Gastrocnemius medialis (tissue), 4 donors: ENCODE measurements around the gene PDLIM3. TPM values are rescaled to one million over a fixed set of nuclear protein-coding genes. Genes with fewer than 3 reads are reported as not detected.

Experiments used
- ATAC-seq, 2 donors: fragments of 150-250 bp; one replicate each; pipeline ENCODE4 v1.9.1; 2016
- DNase-seq, 2 donors: peaks; one replicate each; pipeline ENCODE4 v3.0.0-alpha.2; 2019
- H3K27ac ChIP-seq, 4 donors: fragments of 200-600 bp; sonication (generic); 1 replicate in 1 of 4; 2 replicates in 3 of 4; pipeline ENCODE4 v1.5.1; 2016 to 2018; ENCODE audit warnings: mild to moderate bottlenecking in 2 of 4, moderate library complexity in 1 of 4
- H3K27me3 ChIP-seq, 3 donors: fragments of 200-600 bp; sonication (generic) in 2 of 3; 1 replicate in 1 of 3; 2 replicates in 2 of 3; pipeline versions ENCODE4 v1.5.1 to v1.6.0; 2016 to 2019; ENCODE audit warnings: mild to moderate bottlenecking in 1 of 3, moderate library complexity in 1 of 3
- H3K36me3 ChIP-seq, 2 donors: fragments of 200-600 bp; sonication (generic) in 1 of 2; one replicate each; pipeline ENCODE4 v1.5.1; 2017 to 2018
- H3K4me1 ChIP-seq, 2 donors: fragments of 200-600 bp; sonication (generic) in 1 of 2; one replicate each; pipeline ENCODE4 v1.5.1; 2016 to 2017; ENCODE audit warnings: mild to moderate bottlenecking in 2 of 2
- H3K4me3 ChIP-seq, 4 donors: fragments of 200-600 bp; sonication (generic) in 3 of 4; 1 replicate in 1 of 4; 2 replicates in 3 of 4; pipeline ENCODE4 v1.5.1; 2016 to 2019; ENCODE audit warnings: mild to moderate bottlenecking in 2 of 4
- H3K9me3 ChIP-seq, 3 donors: fragments of 200-600 bp; sonication (generic) in 2 of 3; 1 replicate in 1 of 3; 2 replicates in 2 of 3; pipeline ENCODE4 v1.5.1; 2016 to 2019
- CTCF ChIP-seq, 5 experiments: fragments of 450-650 bp in 3 of 5; fragments of 200-600 bp in 2 of 5; sonication (generic) in 2 of 5; IDR thresholded peaks in 4 of 5; conservative IDR thresholded peaks in 1 of 5; 1 replicate in 4 of 5; 2 replicates in 1 of 5; pipeline ENCODE4 v1.5.1; 2016 to 2019; ENCODE audit warnings: antibody characterized with exemption in 5 of 5, mild to moderate bottlenecking in 3 of 5, moderate library complexity in 3 of 5
- POLR2A ChIP-seq, 2 donors: fragments of 450-650 bp; IDR thresholded peaks; one replicate each; pipeline ENCODE4 v1.6.1; 2017; ENCODE audit warnings: antibody characterized with exemption in 2 of 2, mild to moderate bottlenecking in 2 of 2, moderate library complexity in 2 of 2
- in situ Hi-C, 4 donors: fragments of 200-750 bp; cut with MboI; loops; one replicate each; pipeline versions ENCODE4 v1.15.0 to v1.8.0; 2017; ENCODE audit warnings: low sequenced_read_pairs in 4 of 4
- intact Hi-C: fragments of 100-400 bp; cut with DNase I; formaldehyde crosslinking; loops from one replicate; pipeline ENCODE4 v1.15.1; 2023; ENCODE audit warnings: low total_unique reads
- total RNA-seq, 4 donors: library from RNA; depleted of rRNA; stranded (reverse); fragments of >200 nt; gene quantifications; one replicate each; pipeline versions ENCODE4 v1.1.0 to v1.2.3, GENCODE V29; 2016

Gene PDLIM3
- total RNA-seq: 1,000 to 10,000 TPM; 1,062 to 7,224 (median 2,598) TPM

GRCh38 chr4:185534866-185535611 is at the start of gene PDLIM3:
Gene PDLIM3, minus strand, starts transcription at chr4:185535507. Its CDS starts 73 bp downstream, at chr4:185535434.
- H3K27me3 ChIP-seq: no peaks in the 10 kb centered on the region
- H3K36me3 ChIP-seq: peaks cover 0 to 9% of the 10 kb centered on the region in 2 donors
- H3K4me1 ChIP-seq: peaks cover 26 to 34% of the 10 kb centered on the region in 2 donors
- in situ Hi-C loops: no loop called here
- peak within 1 kb of the TSS; percentile 89 to 98 (median 96) for H3K27ac ChIP-seq
- no peaks in the 10 kb centered on the region for H3K9me3 ChIP-seq
- intact Hi-C loops: loop anchor here (1.0 to 10.0 kb wide), 2 partner anchors 32 to 1190 kb away; no protein-coding TSS in a partner anchor
- TF ChIP-seq CTCF (IDR thresholded peaks at IDR 0.05 in 4 of 5, conservative IDR thresholded peaks at IDR 0.05 in 1 of 5): peak in 1 of 5 experiments; percentile 12
- peak; percentile 99 to 100 for TF ChIP-seq POLR2A (IDR thresholded peaks at IDR 0.05)
- ATAC-seq (peak; percentile 51 to 57), DNase-seq (no peak)
- peak within 1 kb of the TSS; percentile 74 to 81 (median 80) for H3K4me3 ChIP-seq

- H3K27ac ChIP-seq: peak overlapping the region; percentile 81 to 92 (median 87)
- DNase-seq (no peak), ATAC-seq (no peak)
- H3K9me3 ChIP-seq: no peaks in the 10 kb centered on the region
- no peak overlapping the region for H3K4me3 ChIP-seq
- H3K36me3 ChIP-seq: no peaks in the 10 kb centered on the region
- peaks cover 18 to 19% of the 10 kb centered on the region in 2 donors for H3K4me1 ChIP-seq
- intact Hi-C loops (no loop called here), in situ Hi-C loops (loop anchor here (10.0 to 25.0 kb wide), 3 partner anchors 69 to 772 kb away; no protein-coding TSS in a partner anchor)
- H3K27me3 ChIP-seq: no peaks in the 10 kb centered on the region
- no peak for TF ChIP-seq POLR2A (IDR thresholded peaks at IDR 0.05)
- no peak for TF ChIP-seq CTCF (IDR thresholded peaks at IDR 0.05 in 4 of 5, conservative IDR thresholded peaks at IDR 0.05 in 1 of 5)
Observed at GRCh38 chr4:185583813-185584212, 48.5 kb upstream of the PDLIM3 start.

- DNase-seq (peak; percentile 76 to 80), ATAC-seq (peak; percentile 88 to 92)
- no peaks in the 10 kb centered on the region for H3K36me3 ChIP-seq
- H3K27me3 ChIP-seq: no peaks in the 10 kb centered on the region
- no peaks in the 10 kb centered on the region for H3K9me3 ChIP-seq
- intact Hi-C loops (no loop called here), in situ Hi-C loops (loop anchor here (10.0 to 25.0 kb wide), 3 partner anchors 68 to 771 kb away; no protein-coding TSS in a partner anchor)
- H3K4me3 ChIP-seq: peak overlapping the region in 1 of 4 donors; percentile 10
- TF ChIP-seq CTCF (IDR thresholded peaks at IDR 0.05 in 4 of 5, conservative IDR thresholded peaks at IDR 0.05 in 1 of 5): no peak
- peak in 1 of 2 donors; percentile 57 for TF ChIP-seq POLR2A (IDR thresholded peaks at IDR 0.05)
- H3K27ac ChIP-seq: peak overlapping the region; percentile 81 to 92 (median 87)
- H3K4me1 ChIP-seq: peaks cover 15 to 19% of the 10 kb centered on the region in 2 donors
Observed at GRCh38 chr4:185582651-185583400, 47.5 kb upstream of the PDLIM3 start.

GRCh38 chr4:185580699-185581098 is 45.4 kb upstream of the PDLIM3 start:
- Histone ChIP-seq H3K4me3 (no peak overlapping the region), H3K27ac (peak overlapping the region; percentile 81 to 92 (median 87)), H3K36me3 (no peaks in the 10 kb centered on the region), H3K4me1 (peaks cover 26 to 39% of the 10 kb centered on the region in 2 donors), H3K27me3 (no peaks in the 10 kb centered on the region), H3K9me3 (no peaks in the 10 kb centered on the region)
- TF ChIP-seq CTCF (IDR thresholded peaks at IDR 0.05 in 4 of 5, conservative IDR thresholded peaks at IDR 0.05 in 1 of 5) (no peak), POLR2A (IDR thresholded peaks at IDR 0.05) (no peak)
- intact Hi-C loops (no loop called here), in situ Hi-C loops (loop anchor here (10.0 to 25.0 kb wide), 3 partner anchors 66 to 768 kb away; no protein-coding TSS in a partner anchor)
- ATAC-seq (no peak), DNase-seq (no peak)
